ENCODE results near the gene CLEC2A.
"Not testable (repeated sequence)": the region's sequence is repeated elsewhere in the genome, so short reads cannot be mapped to it uniquely, and the experiment has no call there.

Gene CLEC2A

DNA sequence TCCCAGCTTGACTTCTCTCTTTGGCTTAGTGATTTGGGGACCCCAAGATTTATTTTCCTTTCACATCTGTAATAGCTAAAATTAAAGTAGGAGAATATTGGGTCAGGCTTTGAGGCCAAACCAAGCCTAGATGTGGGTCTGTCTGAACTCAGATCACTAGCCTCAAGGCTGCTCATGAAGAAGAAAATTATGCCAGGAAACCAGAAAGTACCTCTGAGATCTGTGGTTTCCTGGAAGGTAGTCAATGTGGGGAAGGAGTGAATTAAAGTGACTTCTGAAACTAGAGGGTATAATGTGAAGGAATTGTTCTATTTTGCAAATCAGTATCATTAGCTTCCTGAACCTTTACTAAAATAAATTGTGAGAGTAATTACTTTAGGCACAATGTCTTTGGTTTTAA is 25.7 kb upstream of the CLEC2A start:
- Histone ChIP-seq H3K4me3 (ENCODE audit: low read length) (no peak overlapping the region), H3K4me2 (ENCODE audit: low read length) (no peak overlapping the region), H3K36me3 (ENCODE audit: insufficient read depth, low read length) (no peaks in the 10 kb centered on the region), H3K27me3 (ENCODE audit: control insufficient read depth, insufficient read depth, low read length) (no peaks in the 10 kb centered on the region), H3K9ac (ENCODE audit: low read depth, low read length) (no peak overlapping the region), H3K9me3 (replicated peaks; ENCODE audit: low read length) (no peaks in the 10 kb centered on the region), H3K4me1 (ENCODE audit: control insufficient read depth, insufficient read depth, low read length) (no peaks in the 10 kb centered on the region)

DNA sequence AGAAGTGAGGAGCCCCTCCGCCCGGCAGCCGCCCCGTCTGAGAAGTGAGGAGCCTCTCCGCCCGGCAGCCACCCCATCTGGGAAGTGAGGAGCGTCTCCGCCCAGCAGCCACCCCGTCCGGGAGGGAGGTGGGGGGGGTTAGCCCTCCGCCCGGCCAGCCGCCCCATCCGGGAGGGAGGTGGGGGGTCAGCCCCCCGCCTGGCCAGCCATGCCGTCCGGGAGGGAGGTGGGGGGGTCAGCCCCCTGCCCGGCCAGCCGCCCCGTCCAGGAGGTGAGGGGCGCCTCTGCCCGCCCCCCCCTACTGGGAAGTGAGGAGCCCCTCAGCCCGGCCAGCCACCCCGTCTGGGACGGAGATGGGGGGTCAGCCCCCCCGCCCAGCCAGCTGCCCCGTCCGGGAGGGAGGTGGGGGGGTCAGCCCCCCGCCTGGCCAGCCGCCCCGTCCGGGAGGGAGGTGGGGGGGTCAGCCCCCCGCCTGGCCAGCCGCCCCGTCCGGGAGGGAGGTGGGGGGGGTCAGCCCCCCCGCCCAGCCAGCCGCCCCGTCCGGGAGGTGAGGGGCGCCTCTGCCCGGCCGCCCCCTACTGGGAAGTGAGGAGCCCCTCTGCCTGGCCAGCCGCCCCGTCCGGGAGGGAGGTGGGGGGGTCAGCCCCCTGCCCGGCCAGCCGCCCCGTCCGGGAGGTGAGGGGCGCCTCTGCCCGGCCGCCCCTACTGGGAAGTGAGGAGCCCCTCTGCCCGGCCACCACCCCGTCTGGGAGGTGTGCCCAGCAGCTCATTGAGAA is 21.0 kb upstream of the CLEC2A start:
- not testable (repeated sequence) for H3K27me3 ChIP-seq (ENCODE audit: control insufficient read depth, insufficient read depth, low read length); H3K4me3 ChIP-seq (ENCODE audit: low read length); H3K36me3 ChIP-seq (ENCODE audit: insufficient read depth, low read length); H3K9me3 ChIP-seq (replicated peaks; ENCODE audit: low read length); H3K4me2 ChIP-seq (ENCODE audit: low read length); H3K4me1 ChIP-seq (ENCODE audit: control insufficient read depth, insufficient read depth, low read length); H3K9ac ChIP-seq (ENCODE audit: low read depth, low read length)

DNA sequence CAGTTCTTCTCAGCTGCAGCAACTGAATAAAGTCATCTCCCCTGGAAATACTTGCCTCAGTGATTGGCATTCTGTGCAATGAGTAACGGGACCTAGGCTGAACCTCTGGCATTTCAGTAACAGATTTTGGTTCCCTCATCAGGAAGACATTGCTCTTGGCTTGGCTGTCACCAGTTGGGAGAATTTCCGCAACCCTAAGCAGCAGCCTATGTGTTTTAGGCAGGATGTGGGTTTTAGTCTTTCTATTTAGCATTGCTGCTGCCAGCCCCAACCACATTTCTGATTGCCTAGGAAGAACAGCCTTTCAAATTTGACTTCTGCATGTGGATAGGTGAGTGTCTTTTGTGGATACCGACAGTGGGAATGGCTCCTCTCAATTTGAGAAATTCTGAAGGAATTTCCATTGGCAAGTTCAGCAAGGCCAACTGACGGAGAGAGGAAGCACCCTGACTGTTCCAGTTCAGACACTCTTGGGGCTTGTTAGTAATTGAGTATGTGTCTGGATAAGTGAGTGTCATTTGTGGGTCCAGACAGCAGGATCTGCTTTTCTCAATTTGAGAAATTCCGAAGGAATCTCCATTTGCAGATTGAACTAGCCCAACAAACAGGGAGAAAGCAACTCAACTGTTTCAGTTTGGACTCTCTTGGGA is 19.0 kb upstream of the CLEC2A start:
- H3K36me3 ChIP-seq (ENCODE audit: insufficient read depth, low read length) = no peaks in the 10 kb centered on the region
- no peak overlapping the region for H3K9ac ChIP-seq (ENCODE audit: low read depth, low read length)
- H3K4me2 ChIP-seq (ENCODE audit: low read length) = no peak overlapping the region
- H3K4me3 ChIP-seq (ENCODE audit: low read length) = no peak overlapping the region
- H3K9me3 ChIP-seq (replicated peaks; ENCODE audit: low read length) = no peaks in the 10 kb centered on the region
- no peaks in the 10 kb centered on the region for H3K4me1 ChIP-seq (ENCODE audit: control insufficient read depth, insufficient read depth, low read length)
- H3K27me3 ChIP-seq (ENCODE audit: control insufficient read depth, insufficient read depth, low read length) = peaks cover 8% of the 10 kb centered on the region

DNA sequence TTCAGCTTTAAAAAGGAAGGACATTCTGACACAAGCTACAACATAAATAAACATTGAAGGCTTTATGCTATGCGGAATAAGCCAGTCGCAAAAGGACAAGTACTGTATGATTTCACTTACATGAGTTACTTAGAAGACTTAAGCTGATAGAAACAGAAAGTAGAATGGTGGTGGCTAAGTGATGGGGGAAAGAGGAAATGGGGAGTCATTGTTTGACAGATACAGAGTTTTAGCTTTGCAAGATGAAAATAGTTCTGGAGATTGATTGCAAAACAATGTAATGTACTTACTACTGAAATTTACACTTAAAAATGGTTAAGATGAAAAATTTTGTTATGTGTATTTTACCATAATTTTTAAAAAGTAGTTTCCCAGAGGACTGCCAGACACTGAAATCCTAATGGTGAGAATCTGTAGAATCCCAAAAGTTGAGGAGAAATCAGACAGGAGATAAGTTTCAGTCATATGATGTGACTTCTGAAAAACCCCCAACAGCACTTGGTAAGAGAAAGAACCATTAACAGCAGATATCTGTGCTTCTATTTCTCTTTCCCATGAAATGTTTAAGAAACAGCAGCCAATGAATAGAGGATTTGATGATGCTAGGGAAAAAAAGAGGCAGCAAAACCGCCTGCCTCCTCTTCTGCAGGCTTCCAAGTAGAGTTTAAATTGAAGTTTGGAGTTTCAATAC is 16.6 kb upstream of the CLEC2A start:
- Histone ChIP-seq H3K36me3 (ENCODE audit: insufficient read depth, low read length) (no peaks in the 10 kb centered on the region), H3K27me3 (ENCODE audit: control insufficient read depth, insufficient read depth, low read length) (peaks cover 14% of the 10 kb centered on the region), H3K9ac (ENCODE audit: low read depth, low read length) (no peak overlapping the region), H3K4me2 (ENCODE audit: low read length) (no peak overlapping the region), H3K4me1 (ENCODE audit: control insufficient read depth, insufficient read depth, low read length) (no peaks in the 10 kb centered on the region), H3K9me3 (replicated peaks; ENCODE audit: low read length) (no peaks in the 10 kb centered on the region), H3K4me3 (ENCODE audit: low read length) (no peak overlapping the region)

GRCh38 chr12:9947674-9948073 is 15.5 kb upstream of the CLEC2A start:
- H3K36me3 ChIP-seq (ENCODE audit: insufficient read depth, low read length) = no peaks in the 10 kb centered on the region
- H3K4me2 ChIP-seq (ENCODE audit: low read length) = no peak overlapping the region
- no peaks in the 10 kb centered on the region for H3K4me1 ChIP-seq (ENCODE audit: control insufficient read depth, insufficient read depth, low read length)
- peaks cover 19% of the 10 kb centered on the region for H3K27me3 ChIP-seq (ENCODE audit: control insufficient read depth, insufficient read depth, low read length)
- H3K9ac ChIP-seq (ENCODE audit: low read depth, low read length) = no peak overlapping the region
- H3K4me3 ChIP-seq (ENCODE audit: low read length) = no peak overlapping the region
- H3K9me3 ChIP-seq (replicated peaks; ENCODE audit: low read length) = no peaks in the 10 kb centered on the region

- Histone ChIP-seq H3K4me3 (ENCODE audit: low read length) (no peak overlapping the region), H3K36me3 (ENCODE audit: insufficient read depth, low read length) (no peaks in the 10 kb centered on the region), H3K9me3 (replicated peaks; ENCODE audit: low read length) (no peaks in the 10 kb centered on the region), H3K9ac (ENCODE audit: low read depth, low read length) (no peak overlapping the region), H3K4me1 (ENCODE audit: control insufficient read depth, insufficient read depth, low read length) (no peaks in the 10 kb centered on the region), H3K4me2 (ENCODE audit: low read length) (no peak overlapping the region), H3K27me3 (ENCODE audit: control insufficient read depth, insufficient read depth, low read length) (peaks cover 28% of the 10 kb centered on the region)
Observed at GRCh38 chr12:9944391-9944790, 12.2 kb upstream of the CLEC2A start.

DNA sequence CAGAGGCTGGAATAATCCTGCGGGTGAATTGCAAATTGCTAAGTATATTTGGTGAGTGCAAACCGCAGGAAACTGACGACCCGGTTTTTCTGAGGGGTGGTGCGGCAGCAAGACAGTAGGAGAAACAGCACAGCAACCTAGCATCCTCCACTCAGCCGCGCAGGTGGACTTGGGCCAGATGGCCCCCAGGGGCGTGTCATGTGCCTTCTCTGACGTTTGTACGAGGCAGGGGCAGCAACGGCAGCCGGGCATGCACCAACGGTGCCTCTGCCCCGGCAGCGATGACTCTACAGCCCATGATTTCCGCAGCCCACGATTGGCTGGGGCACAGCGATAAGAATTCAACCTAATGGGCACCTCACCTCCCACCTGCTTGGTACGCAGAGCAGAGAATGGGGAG is 11.1 kb upstream of the CLEC2A start:
- Histone ChIP-seq H3K4me3 (ENCODE audit: low read length) (no peak overlapping the region), H3K27me3 (ENCODE audit: control insufficient read depth, insufficient read depth, low read length) (peaks cover 23% of the 10 kb centered on the region), H3K36me3 (ENCODE audit: insufficient read depth, low read length) (no peaks in the 10 kb centered on the region), H3K9me3 (replicated peaks; ENCODE audit: low read length) (no peaks in the 10 kb centered on the region), H3K4me1 (ENCODE audit: control insufficient read depth, insufficient read depth, low read length) (no peaks in the 10 kb centered on the region), H3K4me2 (ENCODE audit: low read length) (no peak overlapping the region), H3K9ac (ENCODE audit: low read depth, low read length) (no peak overlapping the region)

DNA sequence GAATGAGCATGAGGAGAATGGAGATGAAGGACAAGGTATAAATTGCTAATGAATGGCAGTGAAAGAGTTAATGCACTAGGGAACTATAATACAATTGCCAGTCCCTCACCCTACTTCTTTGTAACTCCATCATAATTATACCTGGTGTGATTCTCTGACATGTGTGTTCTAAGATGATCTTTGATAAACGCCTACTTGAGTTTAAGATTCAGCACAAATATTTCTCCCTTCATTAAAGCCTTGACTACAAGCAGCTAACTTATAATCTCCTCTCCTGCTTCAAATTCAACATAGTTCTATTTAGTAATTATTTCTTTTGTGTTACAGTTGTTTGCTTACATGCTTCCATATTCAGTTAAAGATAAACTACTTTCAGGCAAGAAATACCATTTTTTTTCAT is 9.7 kb upstream of the CLEC2A start:
- no peaks in the 10 kb centered on the region for H3K9me3 ChIP-seq (replicated peaks; ENCODE audit: low read length)
- no peaks in the 10 kb centered on the region for H3K4me1 ChIP-seq (ENCODE audit: control insufficient read depth, insufficient read depth, low read length)
- no peak overlapping the region for H3K4me3 ChIP-seq (ENCODE audit: low read length)
- no peak overlapping the region for H3K9ac ChIP-seq (ENCODE audit: low read depth, low read length)
- no peak overlapping the region for H3K4me2 ChIP-seq (ENCODE audit: low read length)
- H3K27me3 ChIP-seq (ENCODE audit: control insufficient read depth, insufficient read depth, low read length) = peaks cover 23% of the 10 kb centered on the region
- no peaks in the 10 kb centered on the region for H3K36me3 ChIP-seq (ENCODE audit: insufficient read depth, low read length)

GRCh38 chr12:9940375-9940774 is 8.2 kb upstream of the CLEC2A start:
- peaks cover 23% of the 10 kb centered on the region for H3K27me3 ChIP-seq (ENCODE audit: control insufficient read depth, insufficient read depth, low read length)
- no peaks in the 10 kb centered on the region for H3K9me3 ChIP-seq (replicated peaks; ENCODE audit: low read length)
- H3K4me2 ChIP-seq (ENCODE audit: low read length) = no peak overlapping the region
- H3K9ac ChIP-seq (ENCODE audit: low read depth, low read length) = no peak overlapping the region
- H3K4me1 ChIP-seq (ENCODE audit: control insufficient read depth, insufficient read depth, low read length) = no peaks in the 10 kb centered on the region
- no peak overlapping the region for H3K4me3 ChIP-seq (ENCODE audit: low read length)
- H3K36me3 ChIP-seq (ENCODE audit: insufficient read depth, low read length) = no peaks in the 10 kb centered on the region

DNA sequence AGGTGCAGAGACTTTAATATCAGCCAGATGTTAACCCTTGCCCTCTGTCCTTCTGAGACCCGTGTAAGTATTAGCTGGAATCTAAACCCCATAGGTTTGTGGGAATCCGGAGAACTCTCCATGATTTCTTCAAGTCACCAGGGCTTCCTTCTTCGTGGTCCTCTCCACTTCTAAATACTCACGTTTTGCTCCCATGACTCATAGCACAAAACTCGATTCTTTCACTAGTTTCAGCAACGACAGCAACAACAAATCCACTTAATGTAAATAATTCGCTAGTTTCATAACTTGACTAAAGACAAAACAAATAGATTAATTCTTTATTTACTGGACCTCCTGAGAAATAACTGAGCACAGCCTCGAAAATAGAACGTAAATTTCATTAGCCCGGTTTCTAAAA is 4.4 kb upstream of the CLEC2A start:
- Histone ChIP-seq H3K4me2 (ENCODE audit: low read length) (no peak overlapping the region), H3K4me1 (ENCODE audit: control insufficient read depth, insufficient read depth, low read length) (no peaks in the 10 kb centered on the region), H3K9ac (ENCODE audit: low read depth, low read length) (no peak overlapping the region), H3K27me3 (ENCODE audit: control insufficient read depth, insufficient read depth, low read length) (peaks cover 2% of the 10 kb centered on the region), H3K36me3 (ENCODE audit: insufficient read depth, low read length) (no peaks in the 10 kb centered on the region), H3K4me3 (ENCODE audit: low read length) (no peak overlapping the region), H3K9me3 (replicated peaks; ENCODE audit: low read length) (no peaks in the 10 kb centered on the region)

DNA sequence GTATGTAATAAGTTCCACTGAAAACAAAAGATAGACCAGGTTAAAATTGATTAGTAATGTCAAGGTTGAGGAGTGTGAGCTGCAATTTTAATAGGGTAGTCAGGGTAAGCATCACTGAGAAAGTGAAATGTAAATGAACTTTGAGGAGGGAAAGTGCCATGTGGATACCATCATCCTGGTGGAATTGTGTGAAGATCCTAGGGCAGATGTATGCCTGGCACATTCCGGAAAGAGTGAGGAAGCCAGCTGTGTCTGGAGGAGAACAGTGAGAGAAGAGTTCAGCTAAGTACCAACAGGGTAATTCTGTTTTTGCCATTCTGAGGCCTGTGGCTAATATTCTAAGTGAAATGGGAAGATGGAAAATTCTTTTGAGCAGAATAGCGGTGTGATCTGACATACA is 2.9 kb upstream of the CLEC2A start:
- no peak overlapping the region for H3K4me2 ChIP-seq (ENCODE audit: low read length)
- H3K36me3 ChIP-seq (ENCODE audit: insufficient read depth, low read length) = no peaks in the 10 kb centered on the region
- no peak overlapping the region for H3K4me3 ChIP-seq (ENCODE audit: low read length)
- no peaks in the 10 kb centered on the region for H3K4me1 ChIP-seq (ENCODE audit: control insufficient read depth, insufficient read depth, low read length)
- no peaks in the 10 kb centered on the region for H3K9me3 ChIP-seq (replicated peaks; ENCODE audit: low read length)
- H3K9ac ChIP-seq (ENCODE audit: low read depth, low read length) = no peak overlapping the region
- H3K27me3 ChIP-seq (ENCODE audit: control insufficient read depth, insufficient read depth, low read length) = no peaks in the 10 kb centered on the region

Measured in skeletal muscle satellite cell (primary cell).